GM19035 (cell line): ENCODE measurements around the gene ASB13.
A peak's percentile ranks its signal among the peaks of the same experiment; 100 is the strongest.
"Not testable (repeated sequence)": the region's sequence is repeated elsewhere in the genome, so short reads cannot be mapped to it uniquely, and the experiment has no call there.

Experiments used
- ATAC-seq: cut with Tn5 transposase; IDR thresholded peaks from one replicate; pipeline ENCODE4 v1.9.1; 2021; ENCODE audit not compliant: unreplicated experiment

The ASB13 gene

DNA sequence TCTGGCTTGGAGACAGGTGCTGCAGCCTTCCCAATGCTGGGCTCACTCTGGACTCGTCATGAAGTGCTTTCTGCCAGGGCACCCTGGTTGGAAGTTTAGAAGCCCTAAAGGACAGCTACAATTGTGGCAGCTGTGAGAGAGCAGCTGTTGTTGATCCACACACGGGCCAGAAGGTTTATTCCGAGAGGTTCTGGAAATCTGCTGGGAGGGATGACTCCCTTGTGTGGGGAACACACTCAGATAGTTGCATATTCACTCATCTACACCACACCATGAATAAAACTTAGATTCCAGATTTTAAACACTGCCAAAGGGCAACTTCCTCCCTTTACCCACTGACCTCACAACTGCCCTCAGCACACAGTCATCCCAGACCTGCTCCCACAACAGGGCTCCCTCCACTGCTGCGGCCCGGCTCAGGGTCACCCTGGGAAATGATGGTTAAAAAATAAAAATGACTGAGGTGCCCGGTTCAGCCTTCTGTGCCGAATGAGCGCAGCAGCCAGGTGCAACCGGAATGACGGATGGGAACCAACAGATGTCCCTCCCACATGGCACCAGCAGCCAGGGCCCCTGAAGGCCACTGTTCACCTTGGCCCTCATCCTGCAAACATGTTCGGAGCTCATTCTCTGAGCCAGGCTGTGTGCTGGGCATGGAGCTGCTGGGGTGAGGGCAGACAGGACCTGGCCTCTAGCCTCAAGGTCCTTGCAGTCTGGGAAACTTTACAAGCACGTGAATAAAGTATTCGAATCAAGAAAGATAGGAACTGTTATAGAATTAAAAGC, 40.2 kb downstream of the ASB13 start:
- no peak for ATAC-seq

DNA sequence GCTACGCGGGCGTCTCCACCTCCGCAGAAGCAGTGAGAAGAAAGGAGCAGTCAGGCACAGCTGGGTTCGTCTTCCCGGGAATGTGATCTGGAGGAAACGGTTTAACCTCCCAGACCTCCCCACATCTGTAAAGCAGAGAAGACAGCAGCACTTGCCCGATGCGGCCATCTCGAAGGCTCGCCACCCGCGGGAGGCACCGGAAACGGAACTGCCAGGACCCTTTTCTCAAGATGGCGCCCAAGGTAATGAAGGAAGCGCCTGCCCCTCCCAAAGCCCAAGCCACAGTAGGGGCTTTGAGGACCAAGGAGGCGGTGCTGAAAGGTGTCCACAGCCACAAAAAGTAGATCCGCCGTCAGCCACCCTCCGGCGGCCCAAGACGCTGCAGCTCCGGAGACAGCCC, 41.7 kb downstream of the ASB13 start:
- no peak for ATAC-seq

DNA sequence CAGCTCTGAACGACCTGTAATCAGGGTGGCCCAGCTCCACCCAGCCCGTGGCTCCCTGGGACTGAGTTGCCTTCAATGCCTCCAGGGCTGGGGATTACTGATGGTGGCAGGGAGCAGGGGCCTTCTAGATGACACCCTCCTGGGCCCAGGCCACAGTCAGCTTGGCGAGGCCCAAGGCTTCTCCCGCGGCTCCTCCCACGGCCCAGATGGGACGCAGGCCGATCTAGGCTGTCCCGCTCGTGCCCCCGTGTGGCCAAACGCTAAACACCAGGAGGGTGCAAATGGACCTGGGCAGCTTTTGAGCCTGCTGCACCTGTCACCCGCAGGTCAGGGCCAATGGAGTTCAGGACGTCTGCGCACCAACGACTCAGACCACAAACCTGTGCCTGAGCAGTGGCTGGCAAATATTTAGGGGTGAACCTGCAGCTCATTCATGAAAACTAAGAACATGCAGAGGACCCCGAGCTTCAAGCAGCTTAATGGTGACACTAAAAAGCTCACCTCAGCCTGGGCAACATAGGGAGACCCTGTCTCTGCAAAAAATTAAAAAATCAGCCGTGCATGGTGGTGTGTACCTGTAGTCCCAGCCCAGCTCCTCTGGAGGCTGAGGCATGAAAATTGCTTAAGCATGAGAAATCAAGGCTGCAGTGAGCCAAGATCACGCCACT, 43.2 kb downstream of the ASB13 start:
- ATAC-seq = peak; percentile 96

DNA sequence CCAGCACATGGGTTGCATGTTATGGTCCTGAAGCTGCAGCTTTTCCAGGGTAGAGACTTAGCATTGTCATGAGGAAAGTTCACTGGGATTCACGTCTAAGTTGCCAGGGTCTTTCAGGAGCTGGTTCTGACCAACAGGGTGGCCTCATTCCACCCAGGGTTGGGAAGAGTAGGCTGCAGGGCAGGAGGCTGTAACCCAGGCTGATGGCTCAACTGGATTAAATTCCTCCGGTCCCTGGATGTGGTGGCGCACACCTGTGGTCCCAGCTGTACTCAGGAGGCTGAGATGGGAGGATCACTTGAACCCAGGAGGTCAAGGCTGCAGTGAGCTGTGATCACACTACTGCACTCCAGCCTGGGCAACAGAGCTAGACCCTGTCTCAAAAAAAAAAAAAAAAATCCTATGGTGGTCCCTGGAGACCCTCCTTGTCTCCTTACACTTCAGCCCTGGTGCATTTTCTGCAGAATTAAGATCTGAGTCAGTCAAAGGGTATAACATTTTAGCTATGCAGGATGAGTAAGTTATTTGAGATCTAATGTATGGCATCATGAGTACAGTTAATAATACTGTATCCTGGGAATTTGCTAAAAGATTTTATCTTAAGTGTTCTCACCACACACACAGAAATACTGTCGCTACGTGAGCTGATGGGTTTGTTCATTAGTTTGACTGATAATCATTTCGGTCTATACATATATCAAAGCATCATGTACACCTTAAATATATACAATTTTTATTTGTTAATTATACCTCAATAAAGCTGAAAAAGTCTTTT, 44.0 kb downstream of the ASB13 start:
- ATAC-seq = no peak

DNA sequence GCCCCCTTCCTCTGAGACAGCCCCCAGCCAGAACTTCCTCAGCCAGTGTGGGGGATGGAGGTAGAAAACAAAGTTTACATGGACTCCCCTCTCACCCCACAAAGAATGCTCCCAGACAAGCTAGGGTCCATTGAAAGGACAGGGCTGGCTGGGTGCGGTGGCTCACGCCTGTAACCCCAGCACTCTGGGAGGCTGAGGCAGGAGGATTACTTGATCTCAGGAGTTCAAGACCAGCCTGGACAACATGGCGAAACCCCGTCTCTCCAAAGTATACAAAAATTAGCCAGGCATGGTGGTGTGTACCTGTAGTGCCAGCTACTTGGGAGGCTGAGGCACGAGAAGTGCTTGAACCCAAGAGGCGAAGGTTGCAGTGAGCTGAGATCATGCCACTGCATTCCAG, 45.0 kb downstream of the ASB13 start:
- ATAC-seq = not testable (repeated sequence)

DNA sequence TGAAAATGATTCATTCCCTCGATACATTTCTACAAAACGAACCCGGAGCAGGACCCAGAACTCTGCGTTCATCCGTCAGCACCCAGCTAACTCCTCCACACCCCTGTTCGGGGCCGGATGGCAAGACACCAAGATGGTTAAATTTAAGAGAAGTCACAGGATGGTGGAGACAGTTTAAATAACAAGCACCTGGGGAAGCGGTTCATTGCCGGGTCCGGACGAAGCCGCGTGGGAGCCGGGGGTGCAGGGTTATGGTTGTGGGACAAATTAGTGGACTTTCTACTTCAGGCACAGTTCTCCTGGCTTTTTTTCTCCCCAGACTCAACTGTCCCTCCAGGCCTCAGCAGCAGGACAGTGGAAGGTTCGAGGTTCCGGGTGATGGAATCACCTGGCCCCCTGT, 45.4 kb downstream of the ASB13 start:
- ATAC-seq = no peak

DNA sequence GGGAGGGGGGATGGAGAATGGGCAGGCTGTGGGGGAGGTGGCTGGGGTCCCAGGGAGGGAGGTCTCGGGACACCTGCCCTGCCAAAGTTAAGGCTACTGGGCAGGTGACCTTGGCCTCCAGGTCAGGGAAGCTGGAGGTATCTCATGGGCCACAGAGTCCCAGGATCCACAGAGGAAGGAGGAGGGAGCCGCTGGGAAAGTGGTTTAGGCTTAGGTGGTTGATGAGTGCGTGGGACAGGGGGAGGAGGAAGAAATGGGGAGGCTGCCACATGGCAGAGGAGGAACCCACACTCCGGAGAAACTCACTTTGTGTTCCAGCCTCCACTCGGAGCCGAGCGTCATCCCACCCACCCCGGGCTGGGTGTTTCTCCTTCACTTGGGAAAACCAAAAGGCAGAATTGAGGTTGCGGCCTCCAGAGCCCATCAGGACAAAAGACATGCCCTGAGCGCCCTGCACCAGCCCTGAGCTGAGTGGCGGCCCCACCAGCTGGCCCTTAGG, 46.1 kb downstream of the ASB13 start:
- no peak for ATAC-seq

DNA sequence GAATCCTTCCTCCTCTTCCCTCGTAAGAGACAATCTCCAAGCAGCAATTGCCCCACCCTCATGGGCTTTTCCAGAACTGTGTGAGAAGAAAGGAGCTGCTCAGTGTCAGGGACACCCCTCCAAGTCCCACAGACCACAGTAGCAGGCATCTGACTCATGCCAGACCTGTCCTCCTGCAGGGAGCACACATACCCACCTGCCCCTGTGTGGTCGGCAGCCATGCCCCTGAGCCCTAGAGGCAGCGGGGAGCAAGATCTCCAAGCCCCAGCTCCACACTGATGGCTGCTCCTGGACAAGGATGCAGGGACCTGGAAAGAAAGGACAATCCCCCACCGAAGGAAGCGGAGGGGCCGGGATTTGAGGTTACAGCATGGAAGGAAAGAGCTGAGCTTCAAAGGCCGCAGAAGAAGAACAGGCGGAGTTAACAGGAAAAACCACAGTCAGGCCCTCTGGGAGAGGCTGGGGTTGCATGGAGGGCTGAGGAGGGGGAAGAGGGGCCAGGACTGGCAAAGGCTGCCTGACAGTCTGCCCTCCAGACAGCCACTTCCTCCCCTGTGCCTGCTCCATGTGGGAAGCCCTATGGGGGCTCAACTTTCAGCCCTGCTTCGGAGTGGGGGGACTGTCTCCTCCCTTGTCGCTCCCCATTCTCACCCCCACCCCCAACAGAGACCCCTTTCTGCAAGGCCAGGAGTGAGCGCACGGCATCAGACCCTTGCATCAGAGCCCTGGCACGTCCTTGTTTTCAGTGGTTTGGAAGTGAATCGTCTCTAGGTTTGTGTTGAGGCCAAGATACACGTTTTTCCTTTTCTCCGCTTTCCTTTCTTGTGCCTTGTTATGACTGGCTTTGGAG, 46.8 kb downstream of the ASB13 start:
- no peak for ATAC-seq

DNA sequence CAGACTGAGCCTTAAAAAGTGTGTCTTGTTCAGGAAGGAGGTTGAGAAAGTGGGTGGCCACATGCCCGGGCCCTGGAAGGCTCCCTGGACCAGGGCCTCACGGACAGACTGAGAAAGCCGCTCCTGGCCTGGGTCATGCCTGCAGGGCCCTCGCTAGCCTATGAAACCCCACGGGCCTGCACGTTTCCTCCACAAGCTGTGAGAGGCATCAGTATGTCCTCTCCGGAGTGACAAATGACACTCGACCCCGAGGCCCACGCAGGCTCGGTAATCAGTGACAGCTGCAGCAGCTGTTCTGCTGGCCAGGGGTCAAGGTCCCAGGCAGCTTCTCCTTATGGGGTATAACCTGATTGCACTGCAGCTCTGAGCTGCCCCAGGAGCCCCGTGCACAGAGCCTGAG, 47.6 kb downstream of the ASB13 start:
- ATAC-seq = no peak

DNA sequence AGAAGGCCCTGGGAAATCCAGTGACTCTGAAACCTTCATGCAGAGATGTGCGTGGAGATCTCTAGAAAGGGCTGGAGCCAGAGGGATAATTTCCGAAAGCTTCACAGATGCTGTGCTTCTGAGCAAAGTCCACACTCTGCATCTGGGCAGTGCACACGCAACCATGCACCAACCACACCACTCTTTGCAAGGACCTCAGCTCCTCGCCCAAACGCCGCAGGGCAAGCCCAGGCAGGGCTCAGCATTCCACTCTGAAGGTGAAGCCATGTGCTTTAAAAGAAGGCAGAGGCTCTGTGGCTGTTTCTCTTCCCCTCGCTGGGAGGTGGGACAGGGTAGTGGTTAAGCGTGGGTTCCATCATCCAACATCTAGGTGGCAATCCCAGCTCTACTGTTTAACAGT, 48.4 kb downstream of the ASB13 start:
- no peak for ATAC-seq

DNA sequence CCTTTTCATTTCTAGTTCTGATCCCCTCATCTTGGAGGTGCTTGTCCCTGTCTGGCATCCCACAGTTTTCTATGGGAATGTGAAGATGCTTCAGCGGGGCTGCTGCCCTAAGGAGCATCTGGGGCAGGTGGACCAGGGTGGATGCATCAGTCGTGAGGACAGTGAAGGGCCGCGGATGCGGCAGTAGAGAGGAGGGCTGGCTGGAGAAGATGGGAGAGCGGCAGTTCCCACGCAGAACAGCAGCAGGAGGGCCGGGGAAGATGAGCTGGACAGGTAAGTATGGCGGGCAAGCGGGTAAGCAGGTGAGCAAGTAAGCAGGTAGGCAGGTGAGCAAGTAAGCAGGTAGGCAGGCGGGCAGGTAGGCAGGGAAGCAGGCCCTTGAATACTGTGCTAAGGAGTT, 48.9 kb downstream of the ASB13 start:
- no peak for ATAC-seq

DNA sequence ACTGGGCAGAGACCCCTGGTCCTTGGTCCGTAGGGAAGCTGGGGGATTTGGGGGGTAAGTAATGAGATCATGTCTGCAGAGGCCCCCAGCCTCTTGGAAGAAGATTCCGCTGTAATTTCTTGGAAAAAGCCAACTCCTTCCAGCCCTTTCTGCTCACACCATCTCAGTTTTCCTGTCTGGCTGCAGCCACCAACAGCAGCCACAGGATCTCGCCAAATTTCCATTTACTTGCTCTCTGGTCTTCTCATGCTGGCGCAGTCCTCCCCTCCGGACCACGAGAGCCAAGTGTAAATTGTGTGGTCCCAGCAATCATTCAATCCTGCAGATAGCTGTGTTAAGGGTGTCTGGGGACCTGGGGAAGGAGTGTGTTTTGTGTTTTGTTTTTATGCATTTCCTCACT, 49.6 kb downstream of the ASB13 start:
- ATAC-seq = no peak

DNA sequence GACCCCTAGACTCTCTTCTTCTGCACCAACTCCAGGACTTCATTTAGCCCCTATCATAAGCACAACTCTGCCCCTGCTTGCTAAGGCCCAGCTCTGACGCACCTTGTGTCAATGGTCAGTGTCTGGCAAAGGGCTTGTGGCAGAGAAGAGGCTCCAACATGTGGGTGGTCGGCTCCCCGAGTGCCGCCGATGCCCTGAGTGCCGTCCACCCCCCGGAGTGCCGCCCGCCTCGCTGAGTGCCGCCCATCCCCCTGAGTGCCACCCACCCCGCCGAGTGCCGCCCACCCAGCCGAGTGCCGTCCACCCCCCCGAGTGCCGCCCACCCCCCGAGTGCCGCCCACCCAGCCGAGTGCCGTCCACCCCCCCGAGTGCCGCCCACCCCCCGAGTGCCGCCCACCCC, 50.3 kb downstream of the ASB13 start:
- ATAC-seq = no peak

DNA sequence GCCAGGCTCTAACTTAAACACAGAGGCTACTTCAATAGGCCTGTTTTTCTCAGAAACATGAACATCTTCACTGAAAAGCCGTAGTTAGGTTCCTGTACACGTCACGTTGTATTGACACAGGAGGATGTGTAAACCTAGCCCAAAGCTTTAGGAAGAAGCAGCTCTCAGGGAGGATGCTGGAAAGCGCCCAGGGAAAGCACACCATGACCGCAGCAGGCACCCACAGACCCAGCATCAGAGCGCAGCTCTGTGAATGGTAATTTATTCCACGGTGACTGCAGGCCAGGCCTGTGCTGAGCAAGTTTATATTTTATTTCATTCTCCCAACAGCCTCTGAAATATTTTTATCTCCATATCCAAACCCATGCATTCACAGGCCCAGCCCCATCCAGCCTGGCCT, 51.1 kb downstream of the ASB13 start:
- ATAC-seq = no peak

DNA sequence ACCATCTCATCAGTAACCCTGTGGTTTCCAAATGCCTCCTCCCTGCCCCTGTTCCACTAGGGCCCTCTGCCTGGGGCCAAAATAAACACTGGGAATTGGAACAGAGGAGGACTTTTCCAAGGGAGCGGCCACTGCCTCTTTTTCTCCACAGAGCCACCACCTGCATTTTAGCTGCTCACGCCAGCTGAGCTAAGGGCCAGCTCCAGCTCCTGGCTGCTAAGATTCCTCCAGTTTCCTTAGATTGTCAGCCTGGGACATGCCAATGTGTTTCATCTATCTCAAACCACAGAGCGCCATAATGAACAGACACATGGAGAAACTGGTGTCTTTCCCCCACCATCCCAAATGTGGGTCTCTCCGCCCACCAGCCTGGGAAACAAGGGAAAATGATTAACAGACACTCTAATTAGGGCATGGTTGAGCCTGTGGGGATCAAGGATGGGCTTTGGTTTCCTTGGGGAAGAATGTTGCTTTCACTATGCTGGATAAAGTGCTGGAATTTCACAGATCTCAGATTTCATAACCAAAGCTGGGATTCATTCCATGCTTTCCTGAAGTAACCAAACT, 52.2 kb downstream of the ASB13 start:
- no peak for ATAC-seq

DNA sequence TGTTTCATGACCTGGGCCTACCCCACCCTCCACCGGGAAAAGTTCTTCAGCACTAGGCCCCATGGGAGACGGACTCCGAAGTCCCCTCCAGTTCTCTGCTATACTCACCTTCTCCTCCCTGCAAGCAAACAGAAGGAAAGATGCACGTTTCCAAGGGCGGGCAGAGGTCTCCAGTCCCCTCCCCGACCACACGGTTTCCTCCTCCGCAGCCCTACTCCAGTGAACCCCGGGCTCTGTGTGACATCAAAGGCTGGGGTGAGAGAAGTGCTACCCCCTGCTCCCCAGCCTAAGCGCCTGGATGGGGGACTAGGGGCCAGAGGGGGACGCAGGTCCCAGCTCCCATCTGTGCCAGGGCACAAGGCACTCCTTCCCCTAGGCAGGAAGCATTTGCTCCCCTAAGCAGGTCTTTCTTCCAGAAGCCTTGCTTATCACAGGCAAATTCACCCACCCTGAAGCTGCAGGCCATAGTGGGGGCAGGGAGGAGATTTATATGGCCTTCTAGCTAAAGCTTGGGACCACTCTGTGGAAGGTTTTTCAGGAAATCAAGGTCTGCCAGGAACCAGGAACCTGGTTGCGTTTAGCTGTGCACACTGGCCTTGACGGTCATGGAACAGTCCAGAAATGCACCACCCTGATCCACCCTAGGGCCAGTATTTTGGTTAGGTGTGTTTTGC, 52.8 kb downstream of the ASB13 start:
- ATAC-seq = no peak

DNA sequence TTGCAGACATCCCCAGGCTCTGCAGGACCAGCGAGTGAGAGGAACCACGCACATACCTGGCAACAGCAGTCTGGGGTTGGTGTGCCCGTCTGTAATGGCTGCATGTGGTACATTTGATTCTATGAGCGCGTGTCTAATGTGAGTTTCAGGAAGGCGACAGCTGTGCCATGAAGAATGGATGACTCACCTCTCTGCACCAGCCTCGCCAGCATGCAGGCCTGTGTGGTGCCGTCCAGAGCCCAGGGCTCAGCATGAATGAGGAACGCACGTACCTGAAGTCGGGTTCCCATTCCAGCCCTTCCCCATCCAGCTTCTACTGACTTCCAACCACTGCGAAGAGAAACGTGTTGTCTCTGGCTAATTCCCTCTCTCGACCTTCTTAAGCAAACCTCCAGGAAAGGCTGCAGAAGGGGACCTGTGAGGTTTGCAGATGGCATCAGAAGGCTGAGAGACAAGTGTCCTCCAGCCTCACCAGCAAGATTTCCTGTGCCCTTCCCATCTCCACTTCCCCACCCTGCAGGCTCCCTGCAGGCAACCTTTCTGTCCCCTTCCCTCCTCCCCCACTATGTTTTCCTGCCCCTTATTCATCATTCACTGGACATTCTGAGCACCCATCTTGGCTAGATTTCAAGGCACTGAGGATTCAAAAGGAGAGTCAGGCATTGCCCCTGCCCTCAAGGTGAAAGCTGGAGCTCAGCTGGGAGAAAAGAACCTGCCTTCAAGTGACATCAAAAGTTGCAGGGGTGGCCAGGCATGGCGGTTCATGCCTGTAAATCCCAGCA, 54.3 kb downstream of the ASB13 start:
- ATAC-seq = no peak

DNA sequence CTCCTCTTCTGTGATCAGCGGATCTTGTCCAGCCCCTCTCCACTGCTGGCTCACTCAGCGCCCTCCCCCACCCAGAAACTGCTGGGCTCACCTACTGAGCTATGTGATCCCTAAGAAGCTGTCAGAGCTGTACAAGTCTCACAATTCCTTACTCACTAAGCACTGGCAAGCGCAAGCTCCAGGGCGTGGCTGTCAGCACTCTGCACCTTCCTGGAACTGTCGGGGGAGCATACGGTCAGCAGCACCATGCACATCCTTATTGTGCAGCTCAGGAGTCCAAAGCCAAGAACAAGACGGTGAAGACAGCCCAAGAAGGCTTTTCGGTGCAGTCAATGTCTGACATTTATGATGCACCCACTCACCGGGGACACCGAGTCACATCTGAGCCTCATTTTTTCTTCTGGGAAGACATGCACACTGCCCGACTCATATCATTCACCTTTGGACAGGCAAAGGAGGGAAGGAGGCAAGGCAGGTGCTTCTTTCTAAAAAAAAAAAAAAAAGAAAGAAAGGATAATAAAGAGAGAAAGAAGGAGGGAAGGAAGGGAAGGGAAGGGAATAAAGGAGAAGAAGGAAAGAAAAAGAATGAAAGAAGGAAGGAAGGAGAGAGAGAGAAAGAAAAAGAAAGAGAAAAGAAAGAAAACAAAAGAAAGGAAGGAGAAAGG, 56.3 kb downstream of the ASB13 start:
- ATAC-seq = no peak
